H1 (cell line): ENCODE measurements around the gene TMEM273. TPM values are rescaled to one million over a fixed set of nuclear protein-coding genes. Genes with fewer than 3 reads are reported as not detected.
A peak's percentile ranks its signal among the peaks of the same experiment; 100 is the strongest.

Source experiments
- CTCF ChIA-PET: fragments of 300-600 bp; sonication (Branson Sonifier 250); formaldehyde crosslinking; loops from one replicate; lab custom pipeline; 2021; ENCODE audit not compliant: partially characterized antibody; lab: Charles Lee
- POLR2A ChIA-PET: fragments of 300-600 bp; sonication (Branson Sonifier 250); formaldehyde crosslinking; loops from one replicate; lab custom pipeline; 2021; ENCODE audit warnings: inconsistent platforms; ENCODE audit not compliant: partially characterized antibody; lab: Charles Lee
- DNase-seq, 2 experiments: peaks; one replicate each; pipeline versions ENCODE4 v3.0.0 to v3.0.0-alpha.2; 2010 to 2022; ENCODE audit warnings: low spot score in 2 of 2, low read depth in 1 of 2, mixed read lengths in 1 of 2
- FAIRE-seq: peaks from 2 replicates; lab custom pipeline; 2011; peaks lifted over from hg19 to GRCh38; lab: Jason Lieb, UNC
- H2AFZ ChIP-seq: 2 replicates; pipeline ENCODE4 v1.8.1; 2012; ENCODE audit warnings: low read length, inconsistent platforms
- H2AK5ac ChIP-seq: 2 replicates; pipeline ENCODE4 v1.6.1; 2013; ENCODE audit warnings: low read depth, low read length
- H2BK120ac ChIP-seq: replicated peaks from 2 replicates; pipeline ENCODE3; 2013; ENCODE audit warnings: low read depth, low read length, inconsistent platforms
- H2BK12ac ChIP-seq: 2 replicates; pipeline ENCODE4 v1.6.1; 2013; ENCODE audit warnings: low read depth, low read length
- H2BK15ac ChIP-seq: 2 replicates; pipeline ENCODE4 v1.6.1; 2013; ENCODE audit warnings: low read length
- H2BK20ac ChIP-seq: 2 replicates; pipeline ENCODE4 v1.6.1; 2013; ENCODE audit warnings: low read length
- H2BK5ac ChIP-seq: 2 replicates; pipeline ENCODE4 v1.6.1; 2013; ENCODE audit warnings: low read depth, low read length
- H3K14ac ChIP-seq: 2 replicates; pipeline ENCODE4 v1.6.1; 2013; ENCODE audit warnings: inconsistent platforms; ENCODE audit not compliant: insufficient read length
- H3K18ac ChIP-seq: 2 replicates; pipeline ENCODE4 v1.6.1; 2013; ENCODE audit warnings: low read length; ENCODE audit errors: extremely low read depth
- H3K23ac ChIP-seq: 2 replicates; pipeline ENCODE4 v1.6.1; 2013; ENCODE audit warnings: inconsistent platforms; ENCODE audit not compliant: insufficient read length
- H3K23me2 ChIP-seq: 2 replicates; pipeline ENCODE4 v1.6.1; 2013; ENCODE audit warnings: low read depth, low read length
- H3K27ac ChIP-seq: 2 replicates; pipeline ENCODE4 v1.6.1; 2011; ENCODE audit warnings: low read depth, low read length, inconsistent platforms
- H3K27me3 ChIP-seq, 4 experiments: replicated peaks in 1 of 4; 1 replicate in 1 of 4; 2 replicates in 3 of 4; pipeline versions ENCODE4 v1.6.1 to v1.8.1; 2011 to 2013; ENCODE audit warnings: low read length in 3 of 4, mild to moderate bottlenecking in 3 of 4, inconsistent platforms in 2 of 4, mixed read lengths in 2 of 4, moderate library complexity in 1 of 4; ENCODE audit not compliant: control insufficient read depth in 3 of 4, insufficient read depth in 3 of 4; ENCODE audit errors: extremely low read depth in 1 of 4
- H3K36me3 ChIP-seq, 4 experiments: 2 replicates each; pipeline versions ENCODE4 v1.6.1 to v1.8.1; 2011 to 2013; ENCODE audit warnings: mild to moderate bottlenecking in 4 of 4, low read length in 3 of 4, moderate library complexity in 2 of 4, control low read depth in 1 of 4, inconsistent platforms in 1 of 4; ENCODE audit not compliant: insufficient read depth in 4 of 4, control insufficient read depth in 2 of 4
- H3K4ac ChIP-seq: replicated peaks from 2 replicates; pipeline ENCODE3; 2013; ENCODE audit warnings: low read length, low read depth, mixed read lengths, inconsistent platforms; ENCODE audit not compliant: insufficient read length
- H3K4me1 ChIP-seq, 4 experiments: replicated peaks in 1 of 4; 1 replicate in 1 of 4; 2 replicates in 3 of 4; pipeline versions ENCODE4 v1.6.1 to v1.8.1; 2011 to 2013; ENCODE audit warnings: low read length in 3 of 4, inconsistent platforms in 2 of 4, mixed read lengths in 1 of 4; ENCODE audit not compliant: insufficient read depth in 4 of 4, control insufficient read depth in 3 of 4
- H3K4me2 ChIP-seq, 2 experiments: 2 replicates each; pipeline versions ENCODE4 v1.6.1 to v1.8.1; 2011 to 2013; ENCODE audit warnings: low read depth in 2 of 2, low read length in 2 of 2, control low read depth in 1 of 2, inconsistent platforms in 1 of 2, mild to moderate bottlenecking in 1 of 2; ENCODE audit not compliant: insufficient read depth in 1 of 2
- H3K4me3 ChIP-seq, 4 experiments: fragments of 200-600, 300-600 bp in 1 of 4; sonication (generic), shearing (Covaris generic), sonication (Bioruptor Twin) in 1 of 4; 2 replicates each; pipeline versions ENCODE4 v1.5.1 to v1.8.1; 2011 to 2016; ENCODE audit warnings: low read length in 4 of 4, low read depth in 3 of 4, control low read depth in 2 of 4, inconsistent platforms in 2 of 4, mild to moderate bottlenecking in 2 of 4, mixed read lengths in 1 of 4, moderate library complexity in 1 of 4; ENCODE audit not compliant: insufficient read depth in 2 of 4; ENCODE audit errors: extremely low read depth in 1 of 4
- H3K56ac ChIP-seq: replicated peaks from 2 replicates; pipeline ENCODE3; 2013; ENCODE audit warnings: low read depth, mild to moderate bottlenecking, mixed read lengths, low read length, inconsistent platforms; ENCODE audit not compliant: insufficient read length
- H3K79me1 ChIP-seq: 2 replicates; pipeline ENCODE4 v1.6.1; 2013; ENCODE audit warnings: low read depth, low read length, control low read depth
- H3K79me2 ChIP-seq, 2 experiments: 2 replicates each; pipeline versions ENCODE4 v1.6.1 to v1.8.1; 2012 to 2013; ENCODE audit warnings: low read length in 2 of 2, mild to moderate bottlenecking in 2 of 2, inconsistent platforms in 1 of 2; ENCODE audit not compliant: insufficient read depth in 2 of 2, control insufficient read depth in 1 of 2
- H3K9ac ChIP-seq, 4 experiments: replicated peaks in 1 of 4; 1 replicate in 1 of 4; 2 replicates in 3 of 4; pipeline versions ENCODE4 v1.6.1 to v1.8.1; 2011 to 2013; ENCODE audit warnings: low read depth in 3 of 4, low read length in 3 of 4, control low read depth in 2 of 4, mild to moderate bottlenecking in 2 of 4, moderate library complexity in 2 of 4, inconsistent platforms in 1 of 4; ENCODE audit errors: extremely low read depth in 1 of 4
- H3K9me3 ChIP-seq, 2 experiments: 2 replicates each; pipeline versions ENCODE4 v1.6.1 to v1.8.1; 2012 to 2013; ENCODE audit warnings: mild to moderate bottlenecking in 2 of 2, moderate library complexity in 2 of 2, control low read depth in 1 of 2, inconsistent platforms in 1 of 2, low read depth in 1 of 2, low read length in 1 of 2, mixed read lengths in 1 of 2; ENCODE audit not compliant: insufficient read depth in 2 of 2
- H4K20me1 ChIP-seq, 2 experiments: replicated peaks in 1 of 2; 2 replicates each; pipeline versions ENCODE3 to v1.8.1; 2011 to 2013; ENCODE audit warnings: inconsistent platforms in 2 of 2, low read length in 2 of 2, mild to moderate bottlenecking in 1 of 2; ENCODE audit not compliant: insufficient read depth in 2 of 2, control insufficient read depth in 1 of 2
- H4K5ac ChIP-seq: 2 replicates; pipeline ENCODE4 v1.6.1; 2013; ENCODE audit warnings: low read length, low read depth, mixed read lengths, inconsistent platforms; ENCODE audit not compliant: insufficient read length
- H4K8ac ChIP-seq: 2 replicates; pipeline ENCODE4 v1.8.0; 2013; ENCODE audit warnings: mild to moderate bottlenecking, moderate library complexity, low read length, inconsistent platforms; ENCODE audit not compliant: insufficient read depth; ENCODE audit errors: extremely low read depth
- H4K91ac ChIP-seq: replicated peaks from 2 replicates; pipeline ENCODE3; 2013; ENCODE audit warnings: low read length, mixed read lengths, inconsistent platforms; ENCODE audit not compliant: insufficient read length
- CHD2 ChIP-seq: IDR thresholded peaks from 2 replicates; pipeline ENCODE4 v1.6.1; 2012; ENCODE audit warnings: low read length, improper control_type of control experiment
- JUN ChIP-seq: IDR thresholded peaks from 2 replicates; pipeline ENCODE4 v1.6.1; 2011; ENCODE audit warnings: low read depth, mild to moderate bottlenecking, improper control_type of control experiment, low read length
- KDM1A ChIP-seq: fragments of 200-600, 300-600 bp; sonication (generic); IDR thresholded peaks from 2 replicates; pipeline ENCODE4 v1.7.1; 2016; ENCODE audit warnings: mild to moderate bottlenecking, low read length, borderline replicate concordance
- KDM4A ChIP-seq: IDR thresholded peaks from one replicate; pipeline ENCODE4 v1.7.1; 2012; ENCODE audit warnings: low read depth, mild to moderate bottlenecking, moderate library complexity, low read length, inconsistent platforms; ENCODE audit not compliant: severe bottlenecking
- RBBP5 ChIP-seq: IDR thresholded peaks from 2 replicates; pipeline ENCODE4 v1.7.1; 2012; ENCODE audit warnings: low read depth, mild to moderate bottlenecking, inconsistent platforms, low read length, moderate library complexity, borderline replicate concordance
- TAF1 ChIP-seq: IDR thresholded peaks from 2 replicates; pipeline ENCODE4 v1.6.1; 2011; ENCODE audit warnings: mild to moderate bottlenecking, low read depth, low read length
- TCF12 ChIP-seq: IDR thresholded peaks from 2 replicates; pipeline ENCODE4 v1.6.1; 2011; ENCODE audit warnings: low read depth, mild to moderate bottlenecking, low read length
- WGBS, 2 experiments: shearing (Covaris generic) in 1 of 2; methylation state at CpG; one replicate each; pipeline versions ENCODE4 v1.1.6 to v1.1.7; 2013 to 2015; ENCODE audit warnings: low lambda C conversion rate in 2 of 2, mixed read lengths in 2 of 2, inconsistent platforms in 1 of 2, low coverage in 1 of 2, missing lambda C conversion rate in 1 of 2; ENCODE audit not compliant: insufficient replicate concordance in 2 of 2, insufficient coverage in 1 of 2, insufficient read length in 1 of 2; ENCODE audit errors: extremely low coverage in 1 of 2, missing lambda C conversion rate in 1 of 2; 5-methylcytosine and 5-hydroxymethylcytosine counted together
- polyA plus RNA-seq, 7 experiments: library from polyadenylated mRNA; depleted of rRNA in 3 of 7; stranded (reverse) in 5 of 7; unstranded in 2 of 7; fragments of >200 nt in 5 of 7; fragments of 200-250 nt in 2 of 7; gene quantifications; 1 replicate in 5 of 7; 2 replicates in 1 of 7; 4 replicates in 1 of 7; pipeline versions ENCODE4 v1.2.1 to v1.2.3, GENCODE V29; 2011 to 2013; ENCODE audit warnings: missing spikeins in 2 of 7, mixed read lengths in 2 of 7
- total RNA-seq: library from RNA; stranded (reverse); fragmentation: NEBNext Ultra II Directional; extraction: Animal tissue kit (Norgen Biotek cat#: 25700); gene quantifications from 2 replicates; pipeline ENCODE4 v1.2.1, GENCODE V29; 2021

Gene TMEM273
- total and polyA plus RNA-seq, 2 of the 8 experiments (the other 6 are each of a cell fraction or from before 2014, with no cell fraction given): not detected

GRCh38 chr10:49173201-49173772 lies 14.9 kb downstream of the TMEM273 start:
- Histone ChIP-seq H3K23ac (no peak overlapping the region), H3K79me2 (no peaks in the 10 kb centered on the region), H3K9me3 (no peaks in the 10 kb centered on the region), H2BK12ac (no peak overlapping the region), H3K36me3 (no peaks in the 10 kb centered on the region), H3K9ac (no peak overlapping the region), H3K4me3 (no peak overlapping the region), H2AFZ (no peak overlapping the region), H3K4me1 (no peaks in the 10 kb centered on the region), H3K27me3 (no peaks in the 10 kb centered on the region; a peak in 1 of 7 replicates), H4K20me1 (no peaks in the 10 kb centered on the region), H3K79me1 (no peaks in the 10 kb centered on the region), H2BK120ac (no peak overlapping the region), H2BK5ac (no peak overlapping the region), H3K4me2 (no peak overlapping the region), H4K5ac (no peak overlapping the region), H2BK15ac (no peak overlapping the region), H3K56ac (no peak overlapping the region), H4K8ac (no peak overlapping the region), H2BK20ac (no peak overlapping the region), H3K27ac (no peak overlapping the region), H3K4ac (no peak overlapping the region), H4K91ac (no peak overlapping the region), H3K14ac (no peak overlapping the region), H3K23me2 (no peaks in the 10 kb centered on the region), H3K18ac (no peak overlapping the region), H2AK5ac (no peak overlapping the region)
- ChIA-PET CTCF (interaction anchor here (0.6 to 4.6 kb wide), 4 partner anchors 10 to 339 kb away, joined by 3 to 49 read pairs (median 4); no protein-coding TSS in a partner anchor), POLR2A (no interaction called here)
- WGBS, 2 experiments: 89% methylated on average over 11 of the region's 11 CpGs; no CpG with 5 or more reads in 1 of the 2 experiments
- no peak for TF ChIP-seq CHD2
- no peak for TF ChIP-seq TCF12
- no peak for TF ChIP-seq RBBP5
- TF ChIP-seq JUN: no peak
- no peak for TF ChIP-seq TAF1
- no peak for TF ChIP-seq KDM4A
- no peak for TF ChIP-seq KDM1A
- FAIRE-seq (no peak), DNase-seq (peak in 1 of 2 experiments; percentile 27)
